CD4-positive, alpha-beta T cell treated with Interleukin-10 for 1 hour (primary cell): ENCODE data around the gene SYK.
"Not testable (repeated sequence)": the region's sequence is repeated elsewhere in the genome, so short reads cannot be mapped to it uniquely, and the experiment has no call there.

Experiments used
- DNase-seq: peaks from one replicate; pipeline ENCODE4 v3.0.0-alpha.2; 2020

The SYK gene

GRCh38 chr9:90882991-90883600 is 81.5 kb downstream of the SYK start:
- DNase-seq = no peak

- no peak for DNase-seq
Observed at GRCh38 chr9:90883661-90884060, 82.0 kb downstream of the SYK start.

GRCh38 chr9:90884178-90884577 is 82.6 kb downstream of the SYK start:
- no peak for DNase-seq

- not testable (repeated sequence) for DNase-seq
Observed at GRCh38 chr9:90886868-90887267, 85.2 kb downstream of the SYK start.

GRCh38 chr9:90888941-90889340 is 87.3 kb downstream of the SYK start:
- no peak for DNase-seq

- DNase-seq = no peak
Observed at GRCh38 chr9:90890146-90890810, 88.7 kb downstream of the SYK start.

GRCh38 chr9:90891308-90892040 is 89.9 kb downstream of the SYK start:
- DNase-seq = no peak

- DNase-seq = no peak
Observed at GRCh38 chr9:90892918-90893317, 91.3 kb downstream of the SYK start.

- DNase-seq = no peak
Observed at GRCh38 chr9:90893706-90894105, 92.1 kb downstream of the SYK start.

GRCh38 chr9:90894986-90895687 is 93.5 kb downstream of the SYK start:
- no peak for DNase-seq

- no peak for DNase-seq
Observed at GRCh38 chr9:90895786-90896185, 94.2 kb downstream of the SYK start.

- DNase-seq = no peak
Observed at GRCh38 chr9:90896231-90896630, 94.6 kb downstream of the SYK start.

- DNase-seq = no peak
Observed at GRCh38 chr9:90898228-90898627, 96.6 kb downstream of the SYK start.

- no peak for DNase-seq
Observed at GRCh38 chr9:90899287-90899686, 97.7 kb downstream of the SYK start.

GRCh38 chr9:90900130-90900529 is 98.5 kb downstream of the SYK start:
- DNase-seq = no peak

- no peak for DNase-seq
Observed at GRCh38 chr9:90901933-90902332, 100.3 kb downstream of the SYK start.

- DNase-seq = no peak
Observed at GRCh38 chr9:90903766-90904424, 102.3 kb downstream of the SYK start.

- no peak for DNase-seq
Observed at GRCh38 chr9:90904706-90905478, 103.3 kb downstream of the SYK start.

GRCh38 chr9:90905822-90906221 is 104.2 kb downstream of the SYK start:
- no peak for DNase-seq

- no peak for DNase-seq
Observed at GRCh38 chr9:90906316-90907055, 104.9 kb downstream of the SYK start.

GRCh38 chr9:90907056-90907445 is 105.4 kb downstream of the SYK start:
- DNase-seq = no peak

- no peak for DNase-seq
Observed at GRCh38 chr9:90907790-90908189, 106.2 kb downstream of the SYK start.
